ENCODE results near the gene NOXA1.

DNA sequence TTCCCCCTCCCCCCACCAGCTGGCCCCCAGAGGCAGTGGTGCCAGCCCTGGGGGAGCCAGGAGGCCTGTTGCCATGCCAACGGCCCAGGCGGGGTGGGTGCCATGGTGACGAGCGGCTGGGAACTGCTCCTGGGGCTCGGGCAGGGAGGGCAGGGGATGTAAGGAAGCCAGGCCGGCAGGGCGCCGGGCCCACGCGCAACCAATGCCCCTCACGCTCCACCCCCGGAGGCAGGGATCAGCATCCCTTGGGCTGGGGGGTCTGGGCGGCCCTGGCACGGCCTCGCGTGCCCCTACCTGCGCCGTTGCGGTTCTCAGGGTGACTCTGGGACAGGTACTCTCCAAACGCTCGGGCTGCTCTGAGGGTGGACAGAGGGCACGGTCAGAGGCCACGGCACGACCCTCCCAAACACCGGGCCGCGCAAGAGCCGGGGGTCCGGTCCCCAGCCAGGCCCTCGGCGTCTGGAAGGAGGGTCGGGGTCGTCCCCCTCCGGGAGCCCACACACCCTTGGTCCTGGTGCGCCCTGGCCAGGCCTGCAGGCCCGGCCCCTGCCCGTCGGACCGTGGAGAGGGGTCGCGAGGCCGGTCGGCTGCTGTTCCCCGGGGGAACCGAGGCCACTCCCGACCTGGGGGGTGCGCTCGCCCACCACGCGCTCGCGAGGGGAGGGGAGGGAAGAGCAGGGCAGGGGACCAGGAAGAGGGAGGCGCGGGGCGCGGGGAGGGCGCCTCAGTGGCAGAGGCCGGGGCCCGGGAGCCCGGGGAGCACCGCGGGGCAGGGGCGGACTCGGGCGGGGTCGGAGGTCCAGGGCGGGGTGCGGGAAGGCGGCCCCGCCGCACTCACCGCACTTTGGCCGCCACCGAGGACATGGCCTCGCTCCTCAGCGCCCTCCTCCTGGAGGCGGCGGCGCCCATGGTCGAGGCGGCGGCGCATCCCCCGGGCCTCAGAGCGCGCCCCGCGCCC, 35.3 kb downstream of the NOXA1 start:
- TF ChIP-seq, protein P1, sequence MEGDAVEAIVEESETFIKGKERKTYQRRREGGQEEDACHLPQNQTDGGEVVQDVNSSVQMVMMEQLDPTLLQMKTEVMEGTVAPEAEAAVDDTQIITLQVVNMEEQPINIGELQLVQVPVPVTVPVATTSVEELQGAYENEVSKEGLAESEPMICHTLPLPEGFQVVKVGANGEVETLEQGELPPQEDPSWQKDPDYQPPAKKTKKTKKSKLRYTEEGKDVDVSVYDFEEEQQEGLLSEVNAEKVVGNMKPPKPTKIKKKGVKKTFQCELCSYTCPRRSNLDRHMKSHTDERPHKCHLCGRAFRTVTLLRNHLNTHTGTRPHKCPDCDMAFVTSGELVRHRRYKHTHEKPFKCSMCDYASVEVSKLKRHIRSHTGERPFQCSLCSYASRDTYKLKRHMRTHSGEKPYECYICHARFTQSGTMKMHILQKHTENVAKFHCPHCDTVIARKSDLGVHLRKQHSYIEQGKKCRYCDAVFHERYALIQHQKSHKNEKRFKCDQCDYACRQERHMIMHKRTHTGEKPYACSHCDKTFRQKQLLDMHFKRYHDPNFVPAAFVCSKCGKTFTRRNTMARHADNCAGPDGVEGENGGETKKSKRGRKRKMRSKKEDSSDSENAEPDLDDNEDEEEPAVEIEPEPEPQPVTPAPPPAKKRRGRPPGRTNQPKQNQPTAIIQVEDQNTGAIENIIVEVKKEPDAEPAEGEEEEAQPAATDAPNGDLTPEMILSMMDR (IDR thresholded peaks at IDR 0.05) = no peak
- TF ChIP-seq POLR2AphosphoS5 (IDR thresholded peaks at IDR 0.05) = no peak
- no peak for TF ChIP-seq EP300 (IDR thresholded peaks at IDR 0.05)
- no peak for TF ChIP-seq POLR2A (IDR thresholded peaks at IDR 0.05)

Measured in sigmoid colon (tissue), 4 donors.